GM19193 (cell line): Measurements from ENCODE around the gene CYFIP2.

Experiments used
- POLR2A ChIP-seq: IDR thresholded peaks from 4 replicates; pipeline ENCODE4 v1.6.1; 2011; ENCODE audit not compliant: insufficient read depth, insufficient read length; ENCODE audit errors: extremely low read depth

The CYFIP2 gene

DNA sequence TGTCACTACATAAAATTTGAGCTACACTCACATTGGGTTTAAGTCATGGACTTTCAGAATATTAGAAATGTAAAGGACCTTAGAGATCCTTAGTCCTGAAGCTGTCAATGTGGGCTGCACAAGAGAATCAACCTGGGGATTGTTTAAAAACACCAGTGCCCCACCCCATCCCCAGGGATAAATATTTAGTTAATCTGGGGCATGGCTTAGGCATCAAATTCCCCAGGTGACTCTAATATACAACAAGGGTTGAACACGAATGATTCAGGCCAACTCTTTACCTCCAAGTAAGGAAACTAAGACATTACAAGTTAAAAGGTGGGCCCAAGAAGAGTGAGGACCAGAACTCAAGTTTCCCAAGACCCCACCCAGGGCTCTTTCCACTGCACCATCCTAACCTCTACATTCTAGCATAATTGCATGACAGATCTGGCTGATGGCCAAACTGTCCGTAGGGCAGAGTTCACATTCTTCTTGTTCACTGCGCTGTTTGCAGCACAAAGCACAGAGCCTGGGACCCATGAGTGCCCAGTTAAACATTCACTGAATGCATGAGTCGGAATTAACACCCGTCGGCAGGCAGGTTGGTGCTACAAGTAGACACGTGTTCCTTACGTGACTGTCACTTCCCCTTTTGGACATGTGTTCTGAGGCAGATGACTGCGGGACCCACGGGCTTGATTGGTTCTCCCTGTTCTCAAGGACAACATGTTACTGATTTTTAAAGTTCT, 25.2 kb downstream of the CYFIP2 start:
- no peak for TF ChIP-seq POLR2A

GRCh38 chr5:157292599-157292998, 26.7 kb downstream of the CYFIP2 start:
- TF ChIP-seq POLR2A, result no peak

DNA sequence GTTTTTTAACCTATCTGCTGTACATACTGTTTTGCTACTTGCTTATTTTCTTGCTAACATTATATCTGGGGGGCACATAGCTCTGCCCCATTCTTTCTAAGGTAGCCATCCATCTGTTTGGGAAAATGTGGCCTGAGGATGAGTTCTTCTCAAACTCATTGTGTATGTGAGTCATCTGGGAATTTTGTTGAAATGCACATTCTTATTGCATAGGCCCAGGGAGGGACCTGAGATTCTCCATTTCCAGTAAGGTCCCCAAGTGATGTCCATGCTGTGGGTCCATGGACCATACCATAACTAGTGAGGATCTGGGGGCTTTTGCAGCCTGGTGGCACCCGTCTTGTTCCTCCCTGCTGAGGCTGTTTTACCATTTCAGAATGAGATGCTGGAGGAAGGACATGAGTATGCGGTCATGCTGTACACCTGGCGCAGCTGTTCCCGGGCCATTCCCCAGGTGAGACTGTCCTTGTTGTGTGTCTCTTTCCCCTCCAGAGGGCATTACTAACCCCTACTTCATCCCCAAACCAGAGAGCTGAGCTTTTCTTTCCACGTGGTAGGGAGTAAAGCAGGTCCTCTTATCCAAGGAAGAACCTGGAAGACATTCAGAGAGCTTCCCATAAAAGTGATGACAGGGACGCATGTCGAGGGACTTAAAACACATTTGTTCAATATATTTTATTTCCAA, 28.6 kb downstream of the CYFIP2 start:
- no peak for TF ChIP-seq POLR2A

DNA sequence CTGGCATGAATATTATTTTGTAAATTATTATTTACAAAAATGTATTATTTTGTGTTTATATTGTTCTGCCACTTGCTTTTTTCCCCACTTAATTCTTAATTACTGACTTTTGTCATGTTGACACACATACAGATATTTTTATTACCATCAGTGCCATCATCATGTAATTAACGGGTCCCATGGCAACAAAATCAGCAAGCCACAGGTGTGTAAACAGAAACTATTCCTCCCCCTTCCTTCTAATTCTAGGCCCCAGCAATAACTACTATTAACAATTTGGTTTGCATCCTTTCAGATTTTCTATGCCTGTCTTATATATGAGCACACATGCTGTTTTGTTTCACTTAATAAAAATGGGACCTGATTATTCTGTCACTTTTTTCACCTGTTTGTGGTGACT, 29.3 kb downstream of the CYFIP2 start:
- no peak for TF ChIP-seq POLR2A

- no peak for TF ChIP-seq POLR2A
Observed at GRCh38 chr5:157300564-157300963, 34.6 kb downstream of the CYFIP2 start.

GRCh38 chr5:157301066-157301465, 35.1 kb downstream of the CYFIP2 start:
- no peak for TF ChIP-seq POLR2A

DNA sequence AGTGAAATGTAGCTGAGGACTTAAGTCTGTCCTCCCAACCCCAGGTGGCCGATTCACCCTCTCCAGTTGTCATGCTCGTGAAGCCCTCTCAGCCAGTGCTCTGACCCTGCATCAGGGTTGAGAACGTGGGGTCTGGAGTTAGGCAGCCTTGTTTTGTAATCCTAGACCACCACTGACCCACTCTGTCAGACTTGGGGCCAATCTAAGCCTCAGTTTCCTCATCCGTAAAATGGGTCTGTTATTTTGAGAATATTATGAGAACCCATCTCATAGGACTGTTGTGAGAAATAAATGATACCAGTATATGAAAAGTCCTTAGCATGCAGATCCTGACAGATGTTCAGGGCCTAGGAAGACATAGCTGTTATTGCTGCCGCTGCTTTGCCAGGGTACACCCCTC, 37.1 kb downstream of the CYFIP2 start:
- TF ChIP-seq POLR2A, result no peak

- TF ChIP-seq POLR2A, result no peak
Observed at GRCh38 chr5:157303667-157304327, 37.9 kb downstream of the CYFIP2 start.

DNA sequence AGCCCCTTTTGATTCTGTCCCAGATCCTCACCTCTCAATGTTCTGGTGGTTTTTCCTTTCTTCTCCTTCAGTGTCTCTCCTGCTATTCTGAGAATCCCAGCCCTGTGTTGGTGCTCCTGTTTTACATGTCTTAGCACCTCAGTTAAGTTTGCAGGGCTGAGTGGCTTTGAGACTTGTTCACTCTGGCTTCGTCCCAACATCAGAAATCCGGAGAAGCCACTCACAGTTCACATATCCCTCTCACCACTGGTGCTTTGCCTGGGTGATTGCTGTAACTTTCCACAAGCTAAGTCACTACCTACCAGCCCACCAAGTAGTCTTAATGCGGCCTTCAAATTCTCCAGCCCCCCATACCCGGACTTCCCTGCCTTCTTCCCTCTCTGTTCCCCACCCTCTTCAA, 40.2 kb downstream of the CYFIP2 start:
- TF ChIP-seq POLR2A, result no peak

DNA sequence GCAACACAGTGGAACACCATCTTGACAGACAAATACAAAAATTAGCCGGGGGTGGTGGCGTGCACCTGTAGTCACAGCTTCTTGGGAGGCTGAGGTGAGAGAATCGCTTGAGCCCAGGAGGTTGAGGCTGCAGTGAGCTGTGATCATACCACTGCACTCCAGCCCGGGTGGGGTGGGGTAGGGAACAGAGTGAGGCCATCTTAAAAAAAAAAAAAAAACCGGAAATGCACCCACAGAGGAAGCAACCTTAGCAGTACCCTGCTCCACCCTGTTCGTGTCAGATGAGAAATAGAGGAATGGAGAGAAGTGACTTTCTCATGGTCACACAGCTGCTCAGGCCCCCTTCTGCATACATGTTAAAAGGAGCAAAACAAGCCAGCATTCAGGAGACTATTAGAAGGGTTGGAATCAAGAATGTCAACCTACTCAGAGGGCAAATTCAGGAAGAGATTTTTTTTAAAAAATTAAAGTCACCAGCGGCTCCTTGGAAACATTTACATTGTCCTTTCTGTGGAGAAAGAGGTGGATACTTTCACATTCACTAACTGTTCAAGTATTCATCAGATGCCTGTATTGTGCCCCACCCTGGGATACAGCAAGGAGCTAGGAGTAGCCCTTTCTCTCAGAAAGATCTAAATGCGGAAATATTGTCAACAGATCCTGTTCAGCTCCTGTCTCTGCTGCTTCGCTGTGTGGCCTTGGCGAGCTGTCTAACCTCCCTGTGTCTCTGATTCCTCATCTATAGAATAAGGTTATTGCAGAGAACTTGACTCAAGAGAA, 41.0 kb downstream of the CYFIP2 start:
- no peak for TF ChIP-seq POLR2A

GRCh38 chr5:157308836-157309465, 43.0 kb downstream of the CYFIP2 start:
- no peak for TF ChIP-seq POLR2A

DNA sequence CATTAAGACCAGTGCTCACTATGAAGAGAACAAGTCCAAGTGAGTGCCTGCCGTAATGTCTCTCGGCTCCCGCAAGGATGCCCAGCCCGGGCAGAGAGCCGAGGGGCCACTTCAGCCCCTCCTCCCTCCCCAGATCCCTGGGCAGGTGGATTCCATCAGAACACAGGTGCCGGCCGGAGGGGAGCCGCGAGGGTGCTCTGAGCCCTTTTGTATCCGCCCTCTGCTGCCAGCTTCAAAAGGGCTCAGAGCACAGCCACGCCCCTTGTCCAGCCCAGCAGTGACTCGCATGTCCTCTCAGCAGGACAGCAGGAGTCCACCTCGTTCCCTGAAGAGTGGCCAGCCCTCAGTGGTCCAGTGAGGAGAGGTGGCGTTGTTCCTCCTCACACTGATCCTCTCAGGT, 43.9 kb downstream of the CYFIP2 start:
- no peak for TF ChIP-seq POLR2A

DNA sequence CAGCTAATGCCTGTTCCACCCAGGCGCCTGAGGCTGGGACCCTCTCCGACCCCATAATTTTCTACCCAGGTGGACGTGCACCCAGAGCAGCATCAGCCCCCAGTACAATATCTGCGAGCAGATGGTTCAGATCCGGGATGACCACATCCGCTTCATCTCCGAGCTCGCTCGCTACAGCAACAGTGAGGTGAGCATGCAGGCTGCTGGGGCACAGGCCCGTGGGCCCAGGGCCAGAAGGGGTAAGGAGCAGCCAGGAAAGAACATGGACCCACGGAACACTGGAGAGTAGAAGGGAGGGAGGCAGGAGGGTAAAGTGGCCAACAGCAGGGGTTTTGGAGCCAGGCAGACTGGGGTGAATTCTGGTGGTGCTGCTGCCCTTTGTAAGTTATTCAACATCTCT, 45.7 kb downstream of the CYFIP2 start:
- TF ChIP-seq POLR2A, result no peak

GRCh38 chr5:157312492-157312891, 46.6 kb downstream of the CYFIP2 start:
- no peak for TF ChIP-seq POLR2A

DNA sequence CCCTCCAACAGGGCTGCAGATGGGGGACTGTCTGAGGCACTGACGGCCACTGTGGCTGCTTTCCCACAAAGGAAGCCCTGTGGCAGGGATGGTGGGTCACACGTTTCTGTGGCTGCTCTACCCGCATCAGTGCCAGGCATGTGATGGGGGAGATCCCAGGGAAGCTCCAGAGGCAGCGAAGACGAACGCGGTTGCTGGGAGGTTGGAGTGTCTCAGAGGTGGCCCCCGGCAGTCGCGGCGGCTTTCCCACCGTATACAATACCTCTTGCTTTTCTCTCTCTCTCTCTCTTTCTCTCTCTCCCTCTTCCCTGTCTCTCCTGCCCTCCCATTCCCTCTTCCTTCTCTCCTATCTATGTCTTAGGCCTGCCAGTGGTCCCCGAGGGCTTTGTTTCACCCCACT, 56.7 kb downstream of the CYFIP2 start:
- TF ChIP-seq POLR2A, result no peak

DNA sequence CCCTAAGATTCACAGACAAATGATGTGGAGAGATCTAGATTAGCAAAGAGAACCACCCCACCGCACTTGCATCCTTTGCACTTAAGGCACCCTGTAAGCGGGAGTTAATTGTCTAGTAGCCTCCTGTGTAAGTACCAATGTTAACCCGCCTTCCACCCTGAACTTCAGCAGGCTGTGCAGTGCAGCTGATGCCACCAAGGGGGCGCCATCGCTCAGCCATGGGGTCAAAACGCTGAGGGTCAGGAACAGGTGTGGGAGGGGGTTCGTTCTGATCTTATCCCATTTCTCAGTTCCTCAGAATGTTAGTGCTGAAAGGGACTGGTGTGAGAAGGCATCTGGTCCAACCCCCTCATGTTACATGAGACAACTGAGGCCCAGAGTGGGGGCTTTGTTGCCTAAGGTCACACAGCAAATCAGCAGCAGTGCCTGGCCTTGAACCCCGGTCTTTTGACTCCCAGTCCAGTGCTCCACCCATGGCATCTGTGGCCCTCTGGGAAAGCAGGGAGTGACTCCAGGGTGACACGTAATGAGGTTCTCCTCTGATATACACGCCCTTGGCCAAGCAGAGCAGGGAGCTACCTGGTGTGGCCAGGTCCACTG, 57.3 kb downstream of the CYFIP2 start:
- no peak for TF ChIP-seq POLR2A
